GM12801 (cell line): ENCODE data around the gene MXRA8.

Experiments
- CTCF ChIP-seq: IDR thresholded peaks from one replicate; pipeline ENCODE4 v1.5.1; 2011; ENCODE audit warnings: control low read depth; ENCODE audit not compliant: insufficient read length; ENCODE audit errors: extremely low read depth

Gene MXRA8

GRCh38 chr1:1401457-1402010 is 43.2 kb upstream of the MXRA8 start:
- TF ChIP-seq CTCF, result no peak

- no peak for TF ChIP-seq CTCF
These were observed 42.5 kb upstream of the MXRA8 start for GRCh38 chr1:1400576-1401456.

GRCh38 chr1:1399872-1400575 is 41.7 kb upstream of the MXRA8 start:
- no peak for TF ChIP-seq CTCF

- no peak for TF ChIP-seq CTCF
These were observed 41.0 kb upstream of the MXRA8 start, which contains the start of gene CCNL2 for GRCh38 chr1:1399187-1399871. CCNL2 (minus strand) TSS chr1:1399335; CDS start chr1:1399306, 29 bp downstream.

- TF ChIP-seq CTCF, result no peak
These were observed 40.4 kb upstream of the MXRA8 start for GRCh38 chr1:1398677-1399186.

GRCh38 chr1:1397839-1398523 is 39.6 kb upstream of the MXRA8 start:
- no peak for TF ChIP-seq CTCF

- no peak for TF ChIP-seq CTCF
These were observed 36.8 kb upstream of the MXRA8 start for GRCh38 chr1:1395166-1395565.
